HG03159 (cell line): ENCODE data around the gene CASKIN2.
"Not testable (repeated sequence)": the region's sequence is repeated elsewhere in the genome, so short reads cannot be mapped to it uniquely, and the experiment has no call there.

ENCODE experiments used
- ATAC-seq: cut with Tn5 transposase; IDR thresholded peaks from one replicate; pipeline ENCODE4 v1.9.1; 2021; ENCODE audit warnings: mild to moderate bottlenecking, moderate library complexity; ENCODE audit not compliant: unreplicated experiment

CASKIN2 gene

GRCh38 chr17:75473246-75473645 is 42.1 kb downstream of the CASKIN2 start:
- ATAC-seq = no peak

- ATAC-seq = no peak
Observed at GRCh38 chr17:75472119-75472518, 43.2 kb downstream of the CASKIN2 start.

- ATAC-seq = no peak
Observed at GRCh38 chr17:75471207-75471606, 44.1 kb downstream of the CASKIN2 start.

GRCh38 chr17:75468779-75469373 is 46.5 kb downstream of the CASKIN2 start:
- no peak for ATAC-seq

- ATAC-seq = no peak
Observed at GRCh38 chr17:75468291-75468754, 47.0 kb downstream of the CASKIN2 start.

- ATAC-seq = no peak
Observed at GRCh38 chr17:75465039-75465438, 50.3 kb downstream of the CASKIN2 start.

- no peak for ATAC-seq
Observed at GRCh38 chr17:75463603-75464002, 51.7 kb downstream of the CASKIN2 start.

- ATAC-seq = no peak
Observed at GRCh38 chr17:75460295-75460694, 55.0 kb downstream of the CASKIN2 start.

GRCh38 chr17:75459590-75460267 is 55.6 kb downstream of the CASKIN2 start:
- ATAC-seq = no peak

- no peak for ATAC-seq
Observed at GRCh38 chr17:75459246-75459589, 56.1 kb downstream of the CASKIN2 start.

- ATAC-seq = no peak
Observed at GRCh38 chr17:75457047-75457654, 58.2 kb downstream of the CASKIN2 start.

- ATAC-seq = peak; percentile 95
Observed at GRCh38 chr17:75456417-75457046, 58.8 kb downstream of the CASKIN2 start, which contains the start of gene TMEM94. Gene TMEM94, plus strand, starts transcription at chr17:75456635. Its CDS starts 15,271 bp downstream, at chr17:75471906.

- ATAC-seq = no peak
Observed at GRCh38 chr17:75456039-75456416, 59.3 kb downstream of the CASKIN2 start.

- ATAC-seq = not testable (repeated sequence)
Observed at GRCh38 chr17:75454672-75455071, 60.7 kb downstream of the CASKIN2 start.

- ATAC-seq = no peak
Observed at GRCh38 chr17:75454193-75454592, 61.1 kb downstream of the CASKIN2 start.

- no peak for ATAC-seq
Observed at GRCh38 chr17:75450270-75450669, 65.1 kb downstream of the CASKIN2 start.
